HepG2 (cell line): ENCODE results near the gene PDE3A. TPM values are rescaled to one million over a fixed set of nuclear protein-coding genes. Genes with fewer than 3 reads are reported as not detected.

ENCODE experiments used
- ATAC-seq: fragments of 200-7000 bp; cut with Tn5 transposase; 3 replicates; pipeline ENCODE4 v1.9.1; 2020; ENCODE audit warnings: mild to moderate bottlenecking, moderate library complexity
- BruUV-seq: library from RNA; stranded (reverse); fragments of 400-500 nt; replicated peaks from 2 replicates; lab custom pipeline; 2021; lab: Mats Ljungman, UMichigan
- CTCF ChIA-PET: fragments of 300-600 bp; formaldehyde crosslinking; extraction: SDS; loops from one replicate; lab custom pipeline; 2021; ENCODE audit warnings: low total read pairs, inconsistent platforms, low intra/inter-chr PET ratio; lab: Yijun Ruan, JAX
- POLR2A ChIA-PET: fragments of 350-600 bp; sonication (Branson Sonifier 250); formaldehyde crosslinking; loops from one replicate; lab custom pipeline; 2020; ENCODE audit warnings: antibody characterized with exemption, inconsistent platforms; lab: Yijun Ruan, JAX
- DNase-seq: peaks from one replicate; pipeline ENCODE4 v3.0.0-alpha.2; 2015; ENCODE audit warnings: low spot score
- FAIRE-seq: peaks from 3 replicates; lab custom pipeline; 2011; peaks lifted over from hg19 to GRCh38; lab: Jason Lieb, UNC
- H2AFZ ChIP-seq: one replicate; pipeline ENCODE4 v1.6.1; 2011; ENCODE audit warnings: low read length, inconsistent platforms
- H3K27ac ChIP-seq: fragments of 300-600 bp; 3 replicates; pipeline ENCODE4 v1.8.0; 2011; ENCODE audit warnings: mixed run types, mild to moderate bottlenecking, mixed read lengths, low read length, inconsistent platforms; ENCODE audit not compliant: insufficient read depth; ENCODE audit errors: extremely low read length
- H3K27me3 ChIP-seq, 2 experiments: fragments of 200-600 bp in 1 of 2; 2 replicates in 1 of 2; 3 replicates in 1 of 2; pipeline versions ENCODE4 v1.6.0 to v1.8.0; 2011; ENCODE audit warnings: low read length in 2 of 2, mild to moderate bottlenecking in 2 of 2, moderate library complexity in 2 of 2, inconsistent platforms in 1 of 2; ENCODE audit not compliant: insufficient read depth in 2 of 2, control insufficient read depth in 1 of 2
- H3K36me3 ChIP-seq, 2 experiments: fragments of 200-600 bp in 1 of 2; replicated peaks in 1 of 2; 2 replicates in 1 of 2; 3 replicates in 1 of 2; pipeline versions ENCODE4 v1.5.1 to v1.8.0; 2011; ENCODE audit warnings: low read length in 2 of 2, inconsistent platforms in 1 of 2; ENCODE audit not compliant: insufficient read depth in 2 of 2, control insufficient read depth in 1 of 2
- H3K4me1 ChIP-seq: 2 replicates; pipeline ENCODE4 v1.5.1; 2012; ENCODE audit warnings: low read length, inconsistent platforms; ENCODE audit not compliant: insufficient read depth
- H3K4me2 ChIP-seq: 2 replicates; pipeline ENCODE4 v1.6.0; 2011; ENCODE audit warnings: low read depth, low read length, inconsistent platforms
- H3K4me3 ChIP-seq, 3 experiments: fragments of 200-600 bp in 1 of 3; sonication (generic), shearing (Covaris generic) in 1 of 3; replicated peaks in 1 of 3; 2 replicates each; pipeline ENCODE4 v1.5.1; 2011 to 2016; ENCODE audit warnings: low read length in 3 of 3, inconsistent platforms in 2 of 3, low read depth in 2 of 3, mild to moderate bottlenecking in 2 of 3, control low read depth in 1 of 3, mixed read lengths in 1 of 3; ENCODE audit not compliant: insufficient read depth in 1 of 3
- H3K79me2 ChIP-seq: one replicate; pipeline ENCODE4 v1.6.1; 2011; ENCODE audit warnings: low read length, inconsistent platforms; ENCODE audit not compliant: insufficient read depth
- H3K9ac ChIP-seq: 2 replicates; pipeline ENCODE4 v1.6.0; 2011; ENCODE audit warnings: mild to moderate bottlenecking, low read depth, low read length, inconsistent platforms; ENCODE audit not compliant: insufficient read depth
- H3K9me3 ChIP-seq: 2 replicates; pipeline ENCODE4 v1.5.1; 2012; ENCODE audit warnings: mild to moderate bottlenecking, low read length
- H4K20me1 ChIP-seq: 2 replicates; pipeline ENCODE4 v1.6.0; 2011; ENCODE audit warnings: inconsistent platforms, mild to moderate bottlenecking, low read length, moderate library complexity; ENCODE audit not compliant: insufficient read depth
- DRAP1 ChIP-seq: IDR thresholded peaks from 2 replicates; pipeline ENCODE4 v1.6.1; 2016; ENCODE audit warnings: missing genetic modification reagents, missing compliant biosample characterization
- E2F5 ChIP-seq: sonication (generic); formaldehyde crosslinking; conservative IDR thresholded peaks from 2 replicates; pipeline ENCODE4 v1.4.0; 2020; ENCODE audit warnings: missing genetic modification reagents
- ZNF224 ChIP-seq: sonication (generic); formaldehyde crosslinking; IDR thresholded peaks from 2 replicates; pipeline ENCODE4 v1.5.0; 2020; ENCODE audit warnings: mild to moderate bottlenecking, missing genetic modification reagents
- ZNF501 ChIP-seq: sonication (generic); formaldehyde crosslinking; IDR thresholded peaks from 2 replicates; pipeline ENCODE4 v1.5.1; 2020; ENCODE audit warnings: mild to moderate bottlenecking, moderate library complexity, missing genetic modification reagents
- ZNF550 ChIP-seq: sonication (generic); formaldehyde crosslinking; IDR thresholded peaks from 2 replicates; pipeline ENCODE4 v1.4.0; 2020; ENCODE audit warnings: mild to moderate bottlenecking, missing genetic modification reagents, borderline replicate concordance
- ZNF615 ChIP-seq: sonication (generic); formaldehyde crosslinking; IDR thresholded peaks from 2 replicates; pipeline ENCODE4 v1.5.0; 2020; ENCODE audit warnings: mild to moderate bottlenecking, missing genetic modification reagents, borderline replicate concordance
- ZNF737 ChIP-seq: sonication (generic); formaldehyde crosslinking; IDR thresholded peaks from 2 replicates; pipeline ENCODE4 v1.5.0; 2020; ENCODE audit warnings: missing genetic modification reagents, mild to moderate bottlenecking, borderline replicate concordance
- ZNF891 ChIP-seq: sonication (generic); formaldehyde crosslinking; IDR thresholded peaks from 2 replicates; pipeline ENCODE4 v1.5.0; 2020; ENCODE audit warnings: mild to moderate bottlenecking, missing genetic modification reagents
- WGBS: methylation state at CpG from one replicate; pipeline ENCODE4 v1.1.6; 2017; ENCODE audit warnings: low lambda C conversion rate; 5-methylcytosine and 5-hydroxymethylcytosine counted together
- in situ Hi-C: cut with HindIII; loops from 2 replicates; pipeline ENCODE4 v1.10.0; 2017; ENCODE audit warnings: low pct_unique_long_range_greater_than_20kb; ENCODE audit not compliant: extremely low pct_ligation_motif_present
- intact Hi-C: fragments of 100-400 bp; cut with micrococcal nuclease; formaldehyde crosslinking; loops from one replicate; pipeline ENCODE4 v1.10.0; 2022; ENCODE audit not compliant: unreplicated experiment
- polyA plus RNA-seq, 8 experiments: library from polyadenylated mRNA; depleted of rRNA in 3 of 8; stranded (reverse) in 7 of 8; unstranded in 1 of 8; fragments of >200 nt; fragmentation: Illumina TruSeq in 4 of 8; extraction: Trizol in 4 of 8; gene quantifications; 2 replicates each; pipeline versions ENCODE4 v1.2.1 to v1.2.3, GENCODE V29; 2011 to 2016; ENCODE audit warnings: low read depth in 4 of 8, missing spikeins in 1 of 8, mixed read lengths in 1 of 8; ENCODE audit not compliant: insufficient read depth in 1 of 8
- total RNA-seq, 5 experiments: library from RNA; depleted of rRNA; stranded (reverse); fragments of >200 nt; fragmentation: Illumina TruSeq; extraction: Trizol; gene quantifications; 2 replicates each; pipeline ENCODE4 v1.2.3, GENCODE V29; 2016; ENCODE audit warnings: low read depth in 1 of 5
- TF ChIP-seq, protein P1 (sequence below): sonication (generic); formaldehyde crosslinking; IDR thresholded peaks from 2 replicates; pipeline ENCODE4 v1.5.0; 2020; ENCODE audit warnings: missing genetic modification reagents, mild to moderate bottlenecking, borderline replicate concordance
- TF ChIP-seq, protein P2 (sequence below): sonication (generic); formaldehyde crosslinking; IDR thresholded peaks from 2 replicates; pipeline ENCODE4 v1.5.1; 2020; ENCODE audit warnings: missing genetic modification reagents, mild to moderate bottlenecking, borderline replicate concordance
- TF ChIP-seq, protein P3 (sequence below): sonication (generic); formaldehyde crosslinking; IDR thresholded peaks from 2 replicates; pipeline ENCODE4 v1.4.0; 2020; ENCODE audit warnings: missing genetic modification reagents
- TF ChIP-seq, protein P4 (sequence below): sonication (generic); formaldehyde crosslinking; conservative IDR thresholded peaks from 2 replicates; pipeline ENCODE4 v1.4.0; 2020; ENCODE audit warnings: missing genetic modification reagents
- TF ChIP-seq, protein P5 (sequence below): sonication (generic); formaldehyde crosslinking; IDR thresholded peaks from 2 replicates; pipeline ENCODE4 v1.4.0; 2020; ENCODE audit warnings: missing genetic modification reagents

PDE3A gene
- total and polyA plus RNA-seq, 2 of the 13 experiments (the other 11 are each of a cell fraction or from before 2014, with no cell fraction given): 0.77 to 1.5 TPM

DNA sequence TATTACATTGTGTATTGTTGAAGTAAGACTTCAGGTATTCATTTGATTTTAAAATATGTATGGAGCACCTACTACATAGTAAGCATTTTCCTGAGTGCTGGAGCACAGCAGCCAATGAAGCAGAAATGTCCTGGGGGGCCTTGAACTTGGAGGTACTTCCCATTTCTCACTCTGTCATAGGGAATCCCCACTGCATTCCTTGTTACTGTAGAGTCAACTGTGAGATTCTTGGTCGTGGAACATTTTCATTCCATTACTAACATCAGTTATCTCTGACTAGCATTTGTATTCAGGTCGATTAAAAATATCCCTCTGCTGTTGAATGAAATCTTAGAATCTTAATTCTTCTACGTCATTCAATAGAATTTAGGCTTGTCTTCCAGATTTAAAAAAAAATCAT, 66.7 kb downstream of the PDE3A start:
- ATAC-seq (no peak), FAIRE-seq (no peak), DNase-seq (no peak)
- no peaks in the 10 kb centered on the region for H3K4me1 ChIP-seq
- ChIA-PET CTCF (no interaction called here), POLR2A (no interaction called here)
- H3K79me2 ChIP-seq: no peaks in the 10 kb centered on the region
- H3K27me3 ChIP-seq: no peaks in the 10 kb centered on the region
- in situ Hi-C loops: no loop called here
- H3K4me2 ChIP-seq: no peak overlapping the region
- no peak overlapping the region for H3K4me3 ChIP-seq
- no peaks in the 10 kb centered on the region for H3K36me3 ChIP-seq
- H3K9me3 ChIP-seq: no peaks in the 10 kb centered on the region
- intact Hi-C loops: no loop called here
- H3K27ac ChIP-seq: no peak overlapping the region
- H4K20me1 ChIP-seq: no peaks in the 10 kb centered on the region
- no TSS peak for BruUV-seq
- no peak overlapping the region for H2AFZ ChIP-seq
- WGBS: under 1% methylated on average over 3 of the region's 3 CpGs
- no peak overlapping the region for H3K9ac ChIP-seq
- TF ChIP-seq ZNF224 (CRISPR knock-in tag) (no peak), ZNF615 (CRISPR knock-in tag) (no peak), E2F5 (CRISPR knock-in tag) (no peak), ZNF501 (no peak), ZNF737 (no peak), ZNF891 (no peak), DRAP1 (CRISPR knock-in tag) (no peak), ZNF550 (CRISPR knock-in tag) (no peak)
- TF ChIP-seq, protein P1, sequence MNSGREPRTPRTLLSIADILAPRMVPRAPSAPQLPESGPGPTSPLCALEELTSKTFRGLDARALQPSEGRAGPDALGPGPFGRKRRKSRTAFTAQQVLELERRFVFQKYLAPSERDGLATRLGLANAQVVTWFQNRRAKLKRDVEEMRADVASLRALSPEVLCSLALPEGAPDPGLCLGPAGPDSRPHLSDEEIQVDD (CRISPR knock-in tag): no peak
- TF ChIP-seq, protein P2, sequence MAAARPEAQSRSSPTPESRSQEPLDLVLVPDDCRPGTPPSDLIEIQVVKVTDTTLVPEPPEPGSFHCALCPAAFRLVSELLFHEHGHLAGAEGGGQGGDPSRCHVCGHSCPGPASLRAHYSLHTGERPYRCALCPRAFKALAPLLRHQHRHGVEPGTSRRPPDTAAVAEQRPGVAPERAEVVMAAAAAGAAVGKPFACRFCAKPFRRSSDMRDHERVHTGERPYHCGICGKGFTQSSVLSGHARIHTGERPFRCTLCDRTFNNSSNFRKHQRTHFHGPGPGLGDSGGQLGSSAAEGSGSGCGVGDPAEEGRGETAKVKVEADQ: no peak
- TF ChIP-seq, protein P3, sequence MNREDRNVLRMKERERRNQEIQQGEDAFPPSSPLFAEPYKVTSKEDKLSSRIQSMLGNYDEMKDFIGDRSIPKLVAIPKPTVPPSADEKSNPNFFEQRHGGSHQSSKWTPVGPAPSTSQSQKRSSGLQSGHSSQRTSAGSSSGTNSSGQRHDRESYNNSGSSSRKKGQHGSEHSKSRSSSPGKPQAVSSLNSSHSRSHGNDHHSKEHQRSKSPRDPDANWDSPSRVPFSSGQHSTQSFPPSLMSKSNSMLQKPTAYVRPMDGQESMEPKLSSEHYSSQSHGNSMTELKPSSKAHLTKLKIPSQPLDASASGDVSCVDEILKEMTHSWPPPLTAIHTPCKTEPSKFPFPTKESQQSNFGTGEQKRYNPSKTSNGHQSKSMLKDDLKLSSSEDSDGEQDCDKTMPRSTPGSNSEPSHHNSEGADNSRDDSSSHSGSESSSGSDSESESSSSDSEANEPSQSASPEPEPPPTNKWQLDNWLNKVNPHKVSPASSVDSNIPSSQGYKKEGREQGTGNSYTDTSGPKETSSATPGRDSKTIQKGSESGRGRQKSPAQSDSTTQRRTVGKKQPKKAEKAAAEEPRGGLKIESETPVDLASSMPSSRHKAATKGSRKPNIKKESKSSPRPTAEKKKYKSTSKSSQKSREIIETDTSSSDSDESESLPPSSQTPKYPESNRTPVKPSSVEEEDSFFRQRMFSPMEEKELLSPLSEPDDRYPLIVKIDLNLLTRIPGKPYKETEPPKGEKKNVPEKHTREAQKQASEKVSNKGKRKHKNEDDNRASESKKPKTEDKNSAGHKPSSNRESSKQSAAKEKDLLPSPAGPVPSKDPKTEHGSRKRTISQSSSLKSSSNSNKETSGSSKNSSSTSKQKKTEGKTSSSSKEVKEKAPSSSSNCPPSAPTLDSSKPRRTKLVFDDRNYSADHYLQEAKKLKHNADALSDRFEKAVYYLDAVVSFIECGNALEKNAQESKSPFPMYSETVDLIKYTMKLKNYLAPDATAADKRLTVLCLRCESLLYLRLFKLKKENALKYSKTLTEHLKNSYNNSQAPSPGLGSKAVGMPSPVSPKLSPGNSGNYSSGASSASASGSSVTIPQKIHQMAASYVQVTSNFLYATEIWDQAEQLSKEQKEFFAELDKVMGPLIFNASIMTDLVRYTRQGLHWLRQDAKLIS (CRISPR knock-in tag): no peak
- TF ChIP-seq, protein P4, sequence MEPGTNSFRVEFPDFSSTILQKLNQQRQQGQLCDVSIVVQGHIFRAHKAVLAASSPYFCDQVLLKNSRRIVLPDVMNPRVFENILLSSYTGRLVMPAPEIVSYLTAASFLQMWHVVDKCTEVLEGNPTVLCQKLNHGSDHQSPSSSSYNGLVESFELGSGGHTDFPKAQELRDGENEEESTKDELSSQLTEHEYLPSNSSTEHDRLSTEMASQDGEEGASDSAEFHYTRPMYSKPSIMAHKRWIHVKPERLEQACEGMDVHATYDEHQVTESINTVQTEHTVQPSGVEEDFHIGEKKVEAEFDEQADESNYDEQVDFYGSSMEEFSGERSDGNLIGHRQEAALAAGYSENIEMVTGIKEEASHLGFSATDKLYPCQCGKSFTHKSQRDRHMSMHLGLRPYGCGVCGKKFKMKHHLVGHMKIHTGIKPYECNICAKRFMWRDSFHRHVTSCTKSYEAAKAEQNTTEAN (CRISPR knock-in tag): no peak
- TF ChIP-seq, protein P5, sequence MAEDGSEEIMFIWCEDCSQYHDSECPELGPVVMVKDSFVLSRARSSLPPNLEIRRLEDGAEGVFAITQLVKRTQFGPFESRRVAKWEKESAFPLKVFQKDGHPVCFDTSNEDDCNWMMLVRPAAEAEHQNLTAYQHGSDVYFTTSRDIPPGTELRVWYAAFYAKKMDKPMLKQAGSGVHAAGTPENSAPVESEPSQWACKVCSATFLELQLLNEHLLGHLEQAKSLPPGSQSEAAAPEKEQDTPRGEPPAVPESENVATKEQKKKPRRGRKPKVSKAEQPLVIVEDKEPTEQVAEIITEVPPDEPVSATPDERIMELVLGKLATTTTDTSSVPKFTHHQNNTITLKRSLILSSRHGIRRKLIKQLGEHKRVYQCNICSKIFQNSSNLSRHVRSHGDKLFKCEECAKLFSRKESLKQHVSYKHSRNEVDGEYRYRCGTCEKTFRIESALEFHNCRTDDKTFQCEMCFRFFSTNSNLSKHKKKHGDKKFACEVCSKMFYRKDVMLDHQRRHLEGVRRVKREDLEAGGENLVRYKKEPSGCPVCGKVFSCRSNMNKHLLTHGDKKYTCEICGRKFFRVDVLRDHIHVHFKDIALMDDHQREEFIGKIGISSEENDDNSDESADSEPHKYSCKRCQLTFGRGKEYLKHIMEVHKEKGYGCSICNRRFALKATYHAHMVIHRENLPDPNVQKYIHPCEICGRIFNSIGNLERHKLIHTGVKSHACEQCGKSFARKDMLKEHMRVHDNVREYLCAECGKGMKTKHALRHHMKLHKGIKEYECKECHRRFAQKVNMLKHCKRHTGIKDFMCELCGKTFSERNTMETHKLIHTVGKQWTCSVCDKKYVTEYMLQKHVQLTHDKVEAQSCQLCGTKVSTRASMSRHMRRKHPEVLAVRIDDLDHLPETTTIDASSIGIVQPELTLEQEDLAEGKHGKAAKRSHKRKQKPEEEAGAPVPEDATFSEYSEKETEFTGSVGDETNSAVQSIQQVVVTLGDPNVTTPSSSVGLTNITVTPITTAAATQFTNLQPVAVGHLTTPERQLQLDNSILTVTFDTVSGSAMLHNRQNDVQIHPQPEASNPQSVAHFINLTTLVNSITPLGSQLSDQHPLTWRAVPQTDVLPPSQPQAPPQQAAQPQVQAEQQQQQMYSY (CRISPR knock-in tag): no peak
